NCI-H82 treated with DMSO at 0.1 percent for 48 hours (cell line): ENCODE data around the gene HORMAD2.

ENCODE experiments used
- DNase-seq: peaks from one replicate; lab custom pipeline; 2025; ENCODE audit not compliant: unreplicated experiment; lab: John Stamatoyannopoulos, UW

Gene HORMAD2

DNA sequence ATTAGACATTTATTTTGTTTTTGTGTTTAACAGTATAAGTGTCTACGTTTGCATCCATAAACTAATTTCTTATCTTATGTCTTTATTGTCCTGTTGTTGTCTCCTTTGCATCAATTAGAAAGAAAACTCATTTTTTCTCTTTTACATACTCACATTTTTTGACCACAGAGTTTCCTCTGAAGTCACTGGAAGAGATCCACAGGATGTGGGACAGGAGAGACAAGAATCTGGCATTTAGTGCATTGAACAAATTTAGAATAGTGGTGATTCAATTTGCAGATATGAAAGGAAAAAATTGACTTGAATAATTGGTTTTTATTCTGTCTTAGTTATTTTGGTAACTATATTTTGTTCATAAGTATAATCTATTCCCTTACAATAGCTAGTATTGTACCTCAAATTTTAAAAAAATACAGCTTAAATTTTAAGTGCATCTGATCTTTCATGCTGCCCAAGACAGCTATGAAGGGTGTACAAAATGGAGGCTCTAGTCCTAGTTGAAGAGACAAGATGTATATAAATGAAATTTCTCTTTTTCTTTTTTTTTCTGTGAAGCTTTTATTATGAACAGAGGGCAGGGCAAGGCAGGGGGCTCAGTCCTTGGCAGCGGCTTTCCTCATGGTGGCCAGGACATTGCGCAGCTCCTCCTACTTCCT lies 24.4 kb downstream of the HORMAD2 start:
- no peak for DNase-seq

- DNase-seq, result no peak
These were observed 25.2 kb downstream of the HORMAD2 start for GRCh38 chr22:30105483-30105882.

DNA sequence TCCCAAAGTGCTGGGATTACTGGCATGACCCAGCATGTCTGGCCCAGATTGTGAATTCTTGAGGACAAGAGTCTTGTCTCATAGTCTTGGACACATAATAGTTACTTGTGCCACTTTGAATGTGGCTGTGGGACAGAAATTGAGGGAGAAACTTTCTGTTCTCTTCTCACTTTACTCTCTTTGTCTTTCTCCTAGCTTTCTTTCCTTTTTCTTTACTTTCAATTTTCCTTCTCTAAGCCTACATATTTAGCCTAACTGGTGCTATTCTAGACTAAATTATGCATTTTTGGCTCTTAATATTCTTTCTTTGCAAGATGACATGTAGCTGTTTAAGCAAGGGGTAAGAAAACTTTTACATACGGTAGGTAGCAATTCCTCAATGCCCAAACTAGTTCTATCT lies 33.2 kb downstream of the HORMAD2 start:
- no peak for DNase-seq

DNA sequence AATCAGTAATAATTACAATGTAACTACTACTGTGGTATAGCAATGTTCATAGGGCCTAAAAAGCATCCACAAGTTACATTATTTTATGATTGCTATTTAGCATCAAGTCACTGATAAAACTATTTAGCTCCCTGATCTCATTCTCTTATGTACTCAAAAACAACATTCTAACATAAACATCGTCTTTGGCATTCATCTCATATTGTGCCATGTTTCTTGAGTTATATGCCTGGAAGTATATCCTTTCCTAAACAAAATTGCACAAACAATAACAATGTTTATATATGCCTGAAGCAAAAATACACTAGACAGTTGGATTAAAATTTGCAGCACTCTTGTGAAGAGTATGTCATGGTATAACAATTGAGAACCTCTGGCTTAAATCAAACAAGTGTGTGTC lies 34.1 kb downstream of the HORMAD2 start:
- DNase-seq, result no peak

GRCh38 chr22:30115705-30116104 lies 35.4 kb downstream of the HORMAD2 start:
- no peak for DNase-seq

GRCh38 chr22:30116362-30117117 lies 36.3 kb downstream of the HORMAD2 start:
- peak; percentile 22 for DNase-seq

- DNase-seq, result no peak
These were observed 37.0 kb downstream of the HORMAD2 start for GRCh38 chr22:30117256-30117655.

DNA sequence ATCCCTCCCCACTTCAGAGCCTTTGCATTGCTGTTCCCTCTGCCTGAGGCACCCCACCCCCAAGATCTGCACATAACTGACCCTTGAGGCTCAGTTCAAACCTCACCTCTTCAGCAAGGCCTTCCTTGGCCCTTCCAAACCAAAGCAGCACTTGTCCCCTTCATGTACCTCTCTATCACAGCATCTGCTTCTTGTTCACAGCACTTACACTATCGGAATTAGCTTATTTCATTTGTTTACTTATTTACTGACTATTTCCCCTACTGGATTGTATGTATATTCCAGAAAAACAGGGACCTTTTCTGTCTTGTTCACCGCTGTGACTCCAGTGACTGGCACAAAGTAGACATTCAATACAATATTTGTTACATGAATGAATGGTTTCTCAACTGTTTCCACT lies 38.0 kb downstream of the HORMAD2 start:
- no peak for DNase-seq

DNA sequence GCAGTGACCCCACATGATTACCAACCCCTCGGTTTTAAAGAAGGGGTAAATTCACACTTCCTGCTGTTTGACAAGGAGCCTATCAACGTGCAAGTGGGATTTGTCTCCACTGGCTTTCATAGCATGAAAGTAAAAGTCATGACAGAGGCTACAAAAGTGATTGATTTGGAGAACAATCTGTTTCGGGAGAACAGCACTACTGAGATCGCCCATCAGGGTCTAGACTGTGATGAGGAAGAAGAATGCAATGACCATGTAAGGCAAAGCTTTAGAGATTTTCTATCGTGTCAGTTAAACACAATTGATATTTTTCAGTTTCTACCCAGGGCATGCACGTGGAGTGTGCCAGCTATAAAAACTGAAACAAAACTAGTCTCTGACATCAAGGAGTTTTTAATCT lies 41.7 kb downstream of the HORMAD2 start:
- DNase-seq, result no peak

DNA sequence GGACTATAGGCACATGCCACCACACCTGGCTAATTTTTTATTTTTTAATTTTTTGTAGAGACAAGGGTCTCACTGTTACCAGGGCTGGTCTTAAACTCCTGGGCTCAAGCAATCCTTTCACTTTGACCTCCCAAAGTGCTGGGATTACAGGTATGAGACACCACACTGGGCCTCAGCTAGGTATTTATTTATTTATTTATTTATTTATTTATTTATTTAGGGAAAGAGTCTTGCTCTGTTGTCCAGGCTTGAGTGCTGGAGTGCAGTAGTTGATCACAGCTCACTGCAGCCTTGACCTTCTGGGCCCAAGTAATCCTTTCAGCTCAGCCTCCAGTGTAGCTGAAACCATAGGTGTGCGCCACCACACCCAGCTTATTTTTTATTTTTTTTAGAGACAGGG lies 43.2 kb downstream of the HORMAD2 start:
- no peak for DNase-seq

DNA sequence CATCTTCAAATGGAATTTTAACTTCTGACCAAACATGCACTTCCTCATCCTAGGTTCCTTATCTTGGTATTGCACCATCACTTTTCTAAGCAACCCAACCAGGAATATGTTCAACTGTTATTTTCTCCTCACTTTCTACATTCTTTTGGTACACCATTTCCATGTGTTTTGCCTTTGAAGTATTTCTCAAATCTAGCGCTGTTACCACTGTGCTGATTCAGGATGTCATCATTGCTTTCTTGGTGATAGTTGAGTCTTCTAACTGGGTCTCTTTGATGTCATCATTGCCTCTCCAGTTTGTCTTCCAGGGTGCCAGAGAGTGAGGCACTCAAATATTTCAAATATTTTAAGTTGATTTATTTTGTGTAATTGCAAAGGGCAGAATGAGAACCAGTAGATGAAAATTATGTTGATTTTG lies 47.5 kb downstream of the HORMAD2 start:
- DNase-seq, result no peak

GRCh38 chr22:30128511-30128910 lies 48.2 kb downstream of the HORMAD2 start:
- no peak for DNase-seq

- DNase-seq, result no peak
These were observed 49.4 kb downstream of the HORMAD2 start for GRCh38 chr22:30129636-30130035.

DNA sequence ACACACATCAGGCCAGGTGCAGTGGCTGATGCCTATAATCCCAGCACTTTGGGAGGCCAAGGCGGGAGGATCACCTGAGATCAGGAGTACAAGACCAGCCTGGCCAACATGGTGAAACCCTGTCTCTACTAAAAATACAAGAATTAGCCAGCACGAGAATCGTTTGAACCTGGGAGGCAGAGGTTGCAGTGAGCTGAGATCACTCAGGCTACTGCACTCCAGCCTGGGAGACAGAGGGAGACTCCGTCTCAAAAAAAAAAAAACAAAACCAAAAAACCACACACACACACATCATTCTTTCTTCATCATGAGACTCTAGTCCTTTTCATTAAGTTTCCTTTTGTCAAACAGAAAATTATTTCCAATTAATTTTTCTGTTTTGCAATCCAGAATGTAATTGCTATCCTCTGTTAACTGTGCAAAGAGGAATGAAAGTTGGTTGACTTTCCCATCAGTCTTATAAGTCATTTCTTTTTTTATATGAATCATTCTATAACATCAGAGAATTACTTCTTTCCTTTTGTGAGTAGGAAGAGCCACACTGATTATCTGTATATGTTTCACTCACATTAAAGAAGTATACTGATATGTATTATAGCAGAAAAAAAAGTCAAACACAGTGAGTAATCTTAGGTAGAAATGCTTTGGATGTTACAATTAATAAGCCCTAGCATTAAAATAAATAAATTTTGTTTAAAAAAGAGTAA lies 52.2 kb downstream of the HORMAD2 start:
- no peak for DNase-seq

GRCh38 chr22:30140414-30140813 lies 60.1 kb downstream of the HORMAD2 start:
- no peak for DNase-seq

- DNase-seq, result no peak
These were observed 63.0 kb downstream of the HORMAD2 start for GRCh38 chr22:30143265-30143664.

GRCh38 chr22:30144391-30144790 lies 64.1 kb downstream of the HORMAD2 start:
- no peak for DNase-seq

DNA sequence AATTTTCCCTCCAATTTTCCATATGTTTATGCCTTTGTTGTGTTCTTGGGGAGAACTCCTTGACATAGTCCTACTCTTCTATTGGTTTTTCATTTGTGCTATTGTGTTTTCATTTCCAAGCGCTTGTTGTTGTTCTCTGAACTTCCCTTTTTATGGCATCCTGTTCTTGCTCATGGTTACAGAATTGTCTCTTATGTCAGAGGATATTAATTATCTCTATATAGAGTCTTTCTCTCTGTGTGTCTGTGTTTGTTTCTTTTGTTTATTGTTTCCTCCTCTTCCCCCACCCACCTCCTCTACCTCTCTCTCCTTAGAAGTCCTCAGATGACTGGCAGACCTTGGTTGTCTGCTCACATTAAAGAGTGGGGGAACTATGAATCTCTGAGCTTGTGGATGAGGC lies 69.9 kb downstream of the HORMAD2 start:
- DNase-seq, result no peak

DNA sequence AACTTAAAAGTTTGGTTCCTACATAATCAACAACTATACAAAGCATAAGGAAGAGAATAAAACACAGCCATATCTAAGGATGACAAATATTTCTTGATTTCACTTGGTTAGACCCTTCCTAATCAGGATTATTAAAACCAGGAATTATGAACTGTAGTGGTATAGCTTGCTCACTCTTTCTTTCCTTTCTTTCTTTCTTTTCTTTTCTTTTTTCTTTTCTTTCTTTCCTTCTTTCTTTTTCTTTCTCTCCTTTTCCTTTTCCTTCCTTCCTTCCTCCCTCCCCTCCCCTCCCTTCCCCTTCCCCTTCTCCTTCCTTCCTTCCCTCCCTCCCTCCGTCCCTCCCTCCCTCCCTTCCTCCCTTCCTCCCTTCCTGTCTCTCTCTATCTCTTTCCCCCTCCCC lies 78.0 kb downstream of the HORMAD2 start:
- DNase-seq, result no peak

DNA sequence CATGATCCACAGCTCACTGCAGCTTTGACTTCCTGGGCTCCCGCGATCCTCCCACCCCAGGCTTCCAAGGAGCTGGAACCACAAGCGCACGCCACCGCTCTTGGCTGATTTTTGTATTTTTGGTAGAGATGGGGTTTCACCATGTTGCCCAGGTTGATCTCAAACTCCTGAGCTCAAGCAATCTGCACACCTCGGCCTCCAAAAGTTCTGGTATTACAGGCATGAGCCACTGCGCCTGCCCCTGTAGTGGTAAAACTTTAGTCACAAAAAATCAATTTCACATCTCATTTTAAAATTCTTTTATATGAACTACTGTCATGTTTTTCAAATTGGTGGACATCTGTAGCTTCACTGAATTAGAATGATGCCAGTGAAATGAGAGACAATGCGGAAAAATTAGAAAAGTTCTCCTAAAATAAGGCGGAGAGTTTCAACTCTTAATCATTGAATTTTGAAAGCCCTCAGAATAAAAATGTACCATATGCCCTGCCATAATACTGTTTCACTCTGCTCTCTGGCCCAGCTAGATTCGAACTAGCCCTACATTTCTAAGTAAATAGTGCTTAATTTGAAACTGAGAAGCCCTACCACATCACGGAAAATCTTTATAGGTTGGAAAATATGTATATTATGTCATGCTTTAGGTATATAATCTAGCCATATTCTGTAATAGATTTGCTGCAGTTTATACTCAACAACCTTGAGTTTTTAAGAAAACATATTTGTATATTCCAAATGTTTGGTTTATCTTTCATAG lies 78.7 kb downstream of the HORMAD2 start:
- DNase-seq, result no peak

- no peak for DNase-seq
These were observed 79.5 kb downstream of the HORMAD2 start for GRCh38 chr22:30159561-30160353.
